ENCODE results near the gene ACOXL. TPM values are rescaled to one million over a fixed set of nuclear protein-coding genes. Genes with fewer than 3 reads are reported as not detected.
"Not testable (repeated sequence)": the region's sequence is repeated elsewhere in the genome, so short reads cannot be mapped to it uniquely, and the experiment has no call there.

Gene ACOXL
- polyA plus RNA-seq, 3 donors: 0.35 TPM; not detected in 2

DNA sequence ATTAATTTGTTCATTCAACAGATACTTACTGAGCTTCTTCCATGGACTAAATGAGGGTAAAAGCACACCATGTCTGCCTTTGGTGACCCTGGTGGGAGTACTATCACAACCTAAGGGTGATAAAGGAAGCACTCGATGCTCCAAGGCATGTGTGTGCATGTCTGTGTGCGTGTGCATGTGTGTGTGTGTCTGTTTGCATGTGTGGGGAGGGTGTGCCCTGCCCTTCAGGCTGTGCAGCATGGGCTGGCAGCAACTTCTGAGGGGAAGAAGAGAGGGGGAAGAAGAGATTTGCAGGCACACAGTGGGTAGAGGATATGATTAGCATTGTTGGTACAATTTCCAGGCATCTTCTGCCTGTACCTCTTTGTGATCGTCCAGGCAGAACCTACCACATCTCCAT, 121.6 kb downstream of the ACOXL start:
- Mint-ChIP-seq H3K27ac (no peak overlapping the region), H3K27me3 (ENCODE audit: low read depth in 3 of 3) (peaks cover 2 to 8% (median 7%) of the 10 kb centered on the region in 3 donors), H3K4me1 (peaks cover 22% of the 10 kb centered on the region), H3K4me3 (no peak overlapping the region), H3K9me3 (peaks cover 0 to 5% (median 0%) of the 10 kb centered on the region in 7 donors), H3K36me3 (no peaks in the 10 kb centered on the region)
- Histone ChIP-seq H3K79me2 (ENCODE audit: insufficient read depth, low read length) (no peaks in the 10 kb centered on the region), H2AFZ (ENCODE audit: insufficient read depth, low read depth, low read length, poor library complexity, severe bottlenecking) (no peak overlapping the region), H4K20me1 (ENCODE audit: insufficient read depth, low read length) (no peaks in the 10 kb centered on the region), H3K36me3 (replicated peaks in 1 of 2; ENCODE audit: control insufficient read depth in 1 of 2, insufficient read depth in 2 of 2, low read length in 2 of 2) (no peaks in the 10 kb centered on the region), H3K27me3 (ENCODE audit: control insufficient read depth in 2 of 2, insufficient read depth in 2 of 2, low read length in 2 of 2) (no peaks in the 10 kb centered on the region), H3K4me1 (ENCODE audit: control insufficient read depth in 1 of 2, insufficient read depth in 2 of 2, low read length in 2 of 2) (peaks cover 8 to 12% of the 10 kb centered on the region in 2 donors), H3K4me3 (replicated peaks in 1 of 3; ENCODE audit: low read depth in 2 of 3, low read length in 3 of 3) (no peak overlapping the region), H3K9me3 (replicated peaks in 1 of 2; ENCODE audit: control insufficient read depth in 1 of 2, insufficient read depth in 1 of 2, low read length in 2 of 2) (no peaks in the 10 kb centered on the region), H3K9ac (ENCODE audit: insufficient read depth, low read length, poor library complexity, severe bottlenecking) (no peak overlapping the region), H3K4me2 (replicated peaks; ENCODE audit: extremely low read depth, low read length, poor library complexity, severe bottlenecking) (no peak overlapping the region), H3K27ac (ENCODE audit: low read depth in 1 of 2, low read length in 2 of 2) (no peak overlapping the region)
- TF ChIP-seq, protein P1, sequence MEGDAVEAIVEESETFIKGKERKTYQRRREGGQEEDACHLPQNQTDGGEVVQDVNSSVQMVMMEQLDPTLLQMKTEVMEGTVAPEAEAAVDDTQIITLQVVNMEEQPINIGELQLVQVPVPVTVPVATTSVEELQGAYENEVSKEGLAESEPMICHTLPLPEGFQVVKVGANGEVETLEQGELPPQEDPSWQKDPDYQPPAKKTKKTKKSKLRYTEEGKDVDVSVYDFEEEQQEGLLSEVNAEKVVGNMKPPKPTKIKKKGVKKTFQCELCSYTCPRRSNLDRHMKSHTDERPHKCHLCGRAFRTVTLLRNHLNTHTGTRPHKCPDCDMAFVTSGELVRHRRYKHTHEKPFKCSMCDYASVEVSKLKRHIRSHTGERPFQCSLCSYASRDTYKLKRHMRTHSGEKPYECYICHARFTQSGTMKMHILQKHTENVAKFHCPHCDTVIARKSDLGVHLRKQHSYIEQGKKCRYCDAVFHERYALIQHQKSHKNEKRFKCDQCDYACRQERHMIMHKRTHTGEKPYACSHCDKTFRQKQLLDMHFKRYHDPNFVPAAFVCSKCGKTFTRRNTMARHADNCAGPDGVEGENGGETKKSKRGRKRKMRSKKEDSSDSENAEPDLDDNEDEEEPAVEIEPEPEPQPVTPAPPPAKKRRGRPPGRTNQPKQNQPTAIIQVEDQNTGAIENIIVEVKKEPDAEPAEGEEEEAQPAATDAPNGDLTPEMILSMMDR (IDR thresholded peaks at IDR 0.05): no peak
- 100% methylated on average over 1 of the region's 3 CpGs for WGBS (ENCODE audit: insufficient coverage)
- no peak for DNase-seq
- intact Hi-C loops (cut with micrococcal nuclease): no loop called here

DNA sequence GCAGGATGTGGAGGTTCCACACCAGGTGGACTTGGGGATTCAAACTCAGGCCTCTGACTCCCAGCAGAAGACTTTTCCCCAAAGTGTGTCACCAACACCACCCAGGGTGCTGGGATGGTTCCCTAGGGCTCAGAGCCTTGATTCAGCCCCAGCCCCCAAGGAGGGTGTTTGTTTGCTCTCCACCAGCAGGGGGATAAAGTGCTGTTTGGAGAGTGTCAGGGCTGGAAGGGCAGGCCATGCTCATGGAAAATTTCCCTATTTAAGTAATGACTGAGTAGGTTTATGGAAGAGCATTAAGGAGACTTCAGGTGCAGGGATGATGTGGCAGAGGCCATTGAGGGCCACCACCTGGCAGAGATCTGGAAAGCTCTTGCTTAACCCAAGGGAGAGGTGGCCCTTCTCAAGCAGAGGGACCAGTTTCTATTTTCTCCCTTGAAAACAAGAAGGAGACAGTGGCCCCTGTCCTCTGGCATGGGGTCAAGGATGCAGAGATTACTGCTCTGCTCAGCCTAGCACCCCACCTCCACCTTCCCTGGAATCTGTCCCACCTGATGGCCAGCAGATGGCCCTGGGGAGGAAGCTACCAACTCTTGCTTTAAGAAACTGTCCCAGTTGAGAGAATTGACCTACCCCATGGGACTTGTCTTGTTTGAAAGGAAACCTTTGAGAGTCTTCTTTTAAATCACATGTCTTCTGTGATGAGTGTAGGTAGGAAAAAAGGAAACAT, 122.1 kb downstream of the ACOXL start:
- Mint-ChIP-seq H3K4me3 (no peak overlapping the region), H3K27me3 (ENCODE audit: low read depth in 3 of 3) (peaks cover 3 to 11% (median 7%) of the 10 kb centered on the region in 3 donors), H3K4me1 (peaks cover 22% of the 10 kb centered on the region), H3K9me3 (peaks cover 0 to 5% (median 0%) of the 10 kb centered on the region in 7 donors), H3K27ac (no peak overlapping the region), H3K36me3 (no peaks in the 10 kb centered on the region)
- Histone ChIP-seq H3K79me2 (ENCODE audit: insufficient read depth, low read length) (no peaks in the 10 kb centered on the region), H3K4me1 (ENCODE audit: control insufficient read depth in 1 of 2, insufficient read depth in 2 of 2, low read length in 2 of 2) (peaks cover 8 to 12% of the 10 kb centered on the region in 2 donors), H4K20me1 (ENCODE audit: insufficient read depth, low read length) (no peaks in the 10 kb centered on the region), H3K9me3 (replicated peaks in 1 of 2; ENCODE audit: control insufficient read depth in 1 of 2, insufficient read depth in 1 of 2, low read length in 2 of 2) (no peaks in the 10 kb centered on the region), H3K27me3 (ENCODE audit: control insufficient read depth in 2 of 2, insufficient read depth in 2 of 2, low read length in 2 of 2) (no peaks in the 10 kb centered on the region), H2AFZ (ENCODE audit: insufficient read depth, low read depth, low read length, poor library complexity, severe bottlenecking) (no peak overlapping the region), H3K4me3 (replicated peaks in 1 of 3; ENCODE audit: low read depth in 2 of 3, low read length in 3 of 3) (no peak overlapping the region), H3K27ac (ENCODE audit: low read depth in 1 of 2, low read length in 2 of 2) (no peak overlapping the region), H3K36me3 (replicated peaks in 1 of 2; ENCODE audit: control insufficient read depth in 1 of 2, insufficient read depth in 2 of 2, low read length in 2 of 2) (no peaks in the 10 kb centered on the region), H3K9ac (ENCODE audit: insufficient read depth, low read length, poor library complexity, severe bottlenecking) (no peak overlapping the region), H3K4me2 (replicated peaks; ENCODE audit: extremely low read depth, low read length, poor library complexity, severe bottlenecking) (no peak overlapping the region)
- TF ChIP-seq, protein P1 (IDR thresholded peaks at IDR 0.05): peak; percentile 36
- intact Hi-C loops (cut with micrococcal nuclease): no loop called here
- peak in 1 of 3 donors; percentile 17 for DNase-seq

DNA sequence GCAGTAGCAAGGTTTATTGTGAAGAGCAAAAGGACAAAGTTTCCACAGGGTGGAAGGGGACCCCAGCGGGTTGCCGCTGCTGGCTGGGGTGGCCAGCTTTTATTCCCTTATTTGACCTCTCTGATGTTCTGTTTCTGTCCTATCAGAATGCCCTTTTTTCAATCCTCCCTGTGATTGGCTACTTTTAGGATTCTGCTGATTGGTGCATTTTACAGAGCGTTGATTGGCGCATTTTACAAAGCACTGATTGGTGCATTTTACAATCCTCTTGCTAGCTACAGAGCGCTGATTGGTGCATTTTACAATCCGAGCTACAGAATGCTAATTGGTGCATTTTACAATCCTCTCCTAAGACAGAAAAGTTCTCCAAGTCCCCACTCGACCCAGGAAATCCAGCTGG, 123.5 kb downstream of the ACOXL start:
- H2AFZ ChIP-seq (ENCODE audit: insufficient read depth, low read depth, low read length, poor library complexity, severe bottlenecking); H3K27me3 ChIP-seq (ENCODE audit: control insufficient read depth in 2 of 2, insufficient read depth in 2 of 2, low read length in 2 of 2); H3K36me3 ChIP-seq (replicated peaks in 1 of 2; ENCODE audit: control insufficient read depth in 1 of 2, insufficient read depth in 2 of 2, low read length in 2 of 2); H3K36me3 Mint-ChIP-seq; intact Hi-C loops (cut with micrococcal nuclease); H3K4me2 ChIP-seq (replicated peaks; ENCODE audit: extremely low read depth, low read length, poor library complexity, severe bottlenecking); H3K9me3 Mint-ChIP-seq; H3K27ac ChIP-seq (ENCODE audit: low read depth in 1 of 2, low read length in 2 of 2); H3K9ac ChIP-seq (ENCODE audit: insufficient read depth, low read length, poor library complexity, severe bottlenecking); H3K9me3 ChIP-seq (replicated peaks in 1 of 2; ENCODE audit: control insufficient read depth in 1 of 2, insufficient read depth in 1 of 2, low read length in 2 of 2); H4K20me1 ChIP-seq (ENCODE audit: insufficient read depth, low read length); H3K27ac Mint-ChIP-seq; H3K79me2 ChIP-seq (ENCODE audit: insufficient read depth, low read length); DNase-seq; H3K4me3 ChIP-seq (replicated peaks in 1 of 3; ENCODE audit: low read depth in 2 of 3, low read length in 3 of 3); H3K4me3 Mint-ChIP-seq: not testable (repeated sequence)
- Mint-ChIP-seq H3K4me1 (peaks cover 22% of the 10 kb centered on the region), H3K27me3 (ENCODE audit: low read depth in 3 of 3) (peaks cover 5 to 12% (median 11%) of the 10 kb centered on the region in 3 donors)
- WGBS (ENCODE audit: insufficient coverage): 98% methylated on average over 6 of the region's 7 CpGs
- peaks cover 8 to 12% of the 10 kb centered on the region in 2 donors for H3K4me1 ChIP-seq (ENCODE audit: control insufficient read depth in 1 of 2, insufficient read depth in 2 of 2, low read length in 2 of 2)
